IMR-90 (cell line): Measurements from ENCODE around the gene ARMH2. TPM values are rescaled to one million over a fixed set of nuclear protein-coding genes. Genes with fewer than 3 reads are reported as not detected.

Source experiments
- ATAC-seq: fragments of 200-7000 bp; cut with Tn5 transposase; 2 replicates; pipeline ENCODE4 v1.9.1; 2020; ENCODE audit warnings: low read depth, mild to moderate bottlenecking, moderate library complexity
- BruUV-seq: library from RNA; stranded (reverse); fragments of 400-500 nt; replicated peaks from 2 replicates; lab custom pipeline; 2021; lab: Mats Ljungman, UMichigan
- CTCF ChIA-PET: fragments of 300-600 bp; formaldehyde crosslinking; extraction: SDS; loops from one replicate; lab custom pipeline; 2021; ENCODE audit warnings: antibody characterized with exemption; lab: Yijun Ruan, JAX
- POLR2A ChIA-PET: fragments of 300-600 bp; sonication (Branson Sonifier 250); formaldehyde crosslinking; loops from one replicate; lab custom pipeline; 2022; ENCODE audit warnings: antibody characterized with exemption; ENCODE audit not compliant: unreplicated experiment; lab: Charles Lee
- DNase-seq: peaks from one replicate; pipeline ENCODE4 v3.0.0; 2013
- H2AFZ ChIP-seq: replicated peaks from 2 replicates; pipeline ENCODE3; 2013; ENCODE audit warnings: low read length, mild to moderate bottlenecking; ENCODE audit not compliant: poor library complexity
- H2AK5ac ChIP-seq: 2 replicates; pipeline ENCODE4 v1.6.1; 2013; ENCODE audit warnings: low read depth, low read length, inconsistent platforms
- H2AK9ac ChIP-seq: replicated peaks from 2 replicates; pipeline ENCODE3; 2013; ENCODE audit warnings: mild to moderate bottlenecking, low read depth, low read length, moderate library complexity; ENCODE audit not compliant: poor library complexity
- H2BK120ac ChIP-seq: 2 replicates; pipeline ENCODE4 v1.6.1; 2013; ENCODE audit warnings: low read depth, low read length, inconsistent platforms
- H2BK15ac ChIP-seq: 3 replicates; pipeline ENCODE4 v1.6.1; 2013; ENCODE audit warnings: low read depth, low read length, inconsistent platforms
- H2BK20ac ChIP-seq: 2 replicates; pipeline ENCODE4 v1.6.1; 2013; ENCODE audit warnings: low read depth, mild to moderate bottlenecking, inconsistent platforms, low read length, moderate library complexity
- H2BK5ac ChIP-seq: 2 replicates; pipeline ENCODE4 v1.6.1; 2013; ENCODE audit warnings: mild to moderate bottlenecking, low read depth, low read length, inconsistent platforms; ENCODE audit not compliant: poor library complexity, severe bottlenecking
- H3K14ac ChIP-seq: replicated peaks from 2 replicates; pipeline ENCODE4 v1.6.1; 2013; ENCODE audit warnings: low read depth, low read length, inconsistent platforms
- H3K18ac ChIP-seq: 2 replicates; pipeline ENCODE4 v1.6.1; 2013; ENCODE audit warnings: low read depth, low read length, control low read depth
- H3K23ac ChIP-seq: 2 replicates; pipeline ENCODE4 v1.6.1; 2013; ENCODE audit warnings: low read depth, low read length, inconsistent platforms
- H3K27ac ChIP-seq: 2 replicates; pipeline ENCODE4 v1.5.1; 2013; ENCODE audit warnings: mild to moderate bottlenecking, control low read depth, low read length; ENCODE audit not compliant: insufficient read depth
- H3K27me3 ChIP-seq: 2 replicates; pipeline ENCODE4 v1.6.1; 2013; ENCODE audit warnings: low read length; ENCODE audit not compliant: control insufficient read depth, insufficient read depth
- H3K36me3 ChIP-seq: 2 replicates; pipeline ENCODE4 v1.6.1; 2013; ENCODE audit warnings: low read length, mixed read lengths; ENCODE audit not compliant: control insufficient read depth, insufficient read depth
- H3K4ac ChIP-seq: 2 replicates; pipeline ENCODE4 v1.6.1; 2013; ENCODE audit warnings: low read depth, low read length, inconsistent platforms
- H3K4me1 ChIP-seq: 2 replicates; pipeline ENCODE4 v1.6.1; 2013; ENCODE audit warnings: low read length, mixed read lengths; ENCODE audit not compliant: control insufficient read depth, insufficient read depth
- H3K4me2 ChIP-seq: 2 replicates; pipeline ENCODE4 v1.6.1; 2013; ENCODE audit warnings: low read depth, mild to moderate bottlenecking, control low read depth, low read length, moderate library complexity
- H3K4me3 ChIP-seq: 2 replicates; pipeline ENCODE4 v1.5.1; 2013; ENCODE audit warnings: low read depth, mild to moderate bottlenecking, control low read depth, low read length, moderate library complexity; ENCODE audit not compliant: insufficient read depth
- H3K56ac ChIP-seq: 2 replicates; pipeline ENCODE4 v1.6.1; 2013; ENCODE audit warnings: low read length, inconsistent platforms; ENCODE audit not compliant: insufficient read depth; ENCODE audit errors: extremely low read depth
- H3K79me1 ChIP-seq, 2 experiments: 2 replicates each; pipeline ENCODE4 v1.6.1; 2013; ENCODE audit warnings: low read length in 2 of 2, inconsistent platforms in 1 of 2, low read depth in 1 of 2
- H3K9ac ChIP-seq: 2 replicates; pipeline ENCODE4 v1.6.1; 2013; ENCODE audit warnings: low read depth, low read length, control low read depth
- H3K9me1 ChIP-seq: 2 replicates; pipeline ENCODE4 v1.6.1; 2013; ENCODE audit warnings: low read length, inconsistent platforms; ENCODE audit not compliant: insufficient read depth
- H3K9me3 ChIP-seq: 2 replicates; pipeline ENCODE4 v1.6.1; 2013; ENCODE audit warnings: low read length; ENCODE audit not compliant: control insufficient read depth, insufficient read depth
- H4K20me1 ChIP-seq: 2 replicates; pipeline ENCODE4 v1.6.1; 2013; ENCODE audit warnings: low read length, inconsistent platforms; ENCODE audit not compliant: insufficient read depth
- H4K5ac ChIP-seq: 2 replicates; pipeline ENCODE4 v1.6.1; 2013; ENCODE audit warnings: mild to moderate bottlenecking, low read depth, low read length, control low read depth
- H4K8ac ChIP-seq, 2 experiments: 2 replicates each; pipeline ENCODE4 v1.6.1; 2013; ENCODE audit warnings: low read depth in 2 of 2, low read length in 2 of 2, control low read depth in 1 of 2, inconsistent platforms in 1 of 2
- H4K91ac ChIP-seq: 2 replicates; pipeline ENCODE4 v1.6.1; 2013; ENCODE audit warnings: low read depth, low read length, inconsistent platforms; ENCODE audit not compliant: insufficient read depth
- CEBPB ChIP-seq: IDR thresholded peaks from 2 replicates; pipeline ENCODE4 v1.6.1; 2012; ENCODE audit warnings: low read depth, low read length, improper control_type of control experiment
- FOS ChIP-seq: fragments of 150-350 bp; IDR thresholded peaks from 2 replicates; pipeline ENCODE4 v1.6.1; 2016; ENCODE audit warnings: low read depth, low read length
- MXI1 ChIP-seq: IDR thresholded peaks from 2 replicates; pipeline ENCODE4 v1.6.1; 2012; ENCODE audit warnings: low read depth, mild to moderate bottlenecking, low read length, moderate library complexity, borderline replicate concordance
- RAD21 ChIP-seq: IDR thresholded peaks from 2 replicates; pipeline ENCODE4 v1.6.1; 2012; ENCODE audit warnings: low read length, improper control_type of control experiment
- RCOR1 ChIP-seq: IDR thresholded peaks from 2 replicates; pipeline ENCODE4 v1.6.1; 2012; ENCODE audit warnings: mild to moderate bottlenecking, low read length, improper control_type of control experiment; ENCODE audit not compliant: insufficient replicate concordance
- SMC3 ChIP-seq: fragments of 150-350 bp; IDR thresholded peaks from 2 replicates; pipeline ENCODE4 v1.6.1; 2016; ENCODE audit warnings: low read depth, mild to moderate bottlenecking, antibody characterized with exemption, low read length, moderate library complexity
- WGBS, 2 experiments: methylation state at CpG; one replicate each; pipeline versions ENCODE4 v1.1.5 to v1.1.7; 2013; ENCODE audit warnings: missing lambda C conversion rate in 2 of 2; ENCODE audit not compliant: insufficient read length in 1 of 2; ENCODE audit errors: extremely low coverage in 2 of 2; 5-methylcytosine and 5-hydroxymethylcytosine counted together
- dilution Hi-C: fragments of 300-500 bp; cut with HindIII; formaldehyde crosslinking; loops from one replicate; pipeline ENCODE4 v1.14.3; 2018; ENCODE audit warnings: low sequenced_read_pairs; ENCODE audit not compliant: unreplicated experiment
- in situ Hi-C: fragments of 300-500 bp; cut with MboI; formaldehyde crosslinking; loops from 3 replicates; pipeline ENCODE4 v1.14.3; 2019; ENCODE audit warnings: low sequenced_read_pairs, inconsistent platforms, mixed read lengths
- intact Hi-C: fragments of 100-400 bp; cut with micrococcal nuclease; formaldehyde crosslinking; loops from 2 replicates; pipeline ENCODE4 v1.10.0; 2022
- polyA plus RNA-seq, 3 experiments: library from polyadenylated mRNA; depleted of rRNA; stranded (reverse); fragments of >200 nt; gene quantifications; 2 replicates each; pipeline ENCODE4 v1.2.3, GENCODE V29; 2012; ENCODE audit warnings: low replicate concordance in 1 of 3
- total RNA-seq: library from RNA; depleted of rRNA; stranded (reverse); fragments of >200 nt; gene quantifications from 2 replicates; pipeline ENCODE4 v1.2.3, GENCODE V29; 2012
- TF ChIP-seq, protein P1 (sequence below): fragments of 150-350 bp; IDR thresholded peaks from 2 replicates; pipeline ENCODE4 v1.6.1; 2017; ENCODE audit warnings: mild to moderate bottlenecking, antibody characterized with exemption, low read length, low read depth
- TF ChIP-seq, protein P2 (sequence below): conservative IDR thresholded peaks from 2 replicates; pipeline ENCODE4 v1.5.1; 2012; ENCODE audit warnings: mild to moderate bottlenecking, low read depth, low read length, improper control_type of control experiment

ARMH2 gene
- total and polyA plus RNA-seq, 2 of the 4 experiments (the other 2 are of a cell fraction), result not detected

- H2BK120ac ChIP-seq, result no peak overlapping the region
- H3K9me1 ChIP-seq, result no peaks in the 10 kb centered on the region
- H3K9ac ChIP-seq, result no peak overlapping the region
- H3K27me3 ChIP-seq, result no peaks in the 10 kb centered on the region
- DNase-seq, result peak; percentile 48
- peak overlapping the region; percentile 36; the same call in 1 of the 2 replicates for H3K4me2 ChIP-seq
- H3K23ac ChIP-seq, result no peak overlapping the region; the same call in 1 of the 2 replicates
- 0 out of 2 replicates have a peak overlapping the region, but pooled peaks have one; percentile 59 for H2BK20ac ChIP-seq
- no peaks in the 10 kb centered on the region for H4K20me1 ChIP-seq
- H2BK15ac ChIP-seq, result no peak overlapping the region
- WGBS, 2 experiments, result no CpG with 5 or more reads among the region's 8 CpGs
- H3K27ac ChIP-seq, result peak overlapping the region; percentile 16; the same call in 1 of the 2 replicates
- H2BK5ac ChIP-seq, result no peak overlapping the region
- H4K91ac ChIP-seq, result no peak overlapping the region
- TF ChIP-seq RCOR1, result no peak
- TF ChIP-seq SMC3, result no peak
- TF ChIP-seq, protein P1, sequence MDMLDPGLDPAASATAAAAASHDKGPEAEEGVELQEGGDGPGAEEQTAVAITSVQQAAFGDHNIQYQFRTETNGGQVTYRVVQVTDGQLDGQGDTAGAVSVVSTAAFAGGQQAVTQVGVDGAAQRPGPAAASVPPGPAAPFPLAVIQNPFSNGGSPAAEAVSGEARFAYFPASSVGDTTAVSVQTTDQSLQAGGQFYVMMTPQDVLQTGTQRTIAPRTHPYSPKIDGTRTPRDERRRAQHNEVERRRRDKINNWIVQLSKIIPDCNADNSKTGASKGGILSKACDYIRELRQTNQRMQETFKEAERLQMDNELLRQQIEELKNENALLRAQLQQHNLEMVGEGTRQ, result no peak
- no peak for TF ChIP-seq MXI1
- TF ChIP-seq CEBPB, result no peak
- TF ChIP-seq RAD21, result no peak
- TF ChIP-seq FOS, result no peak
- TF ChIP-seq, protein P2, sequence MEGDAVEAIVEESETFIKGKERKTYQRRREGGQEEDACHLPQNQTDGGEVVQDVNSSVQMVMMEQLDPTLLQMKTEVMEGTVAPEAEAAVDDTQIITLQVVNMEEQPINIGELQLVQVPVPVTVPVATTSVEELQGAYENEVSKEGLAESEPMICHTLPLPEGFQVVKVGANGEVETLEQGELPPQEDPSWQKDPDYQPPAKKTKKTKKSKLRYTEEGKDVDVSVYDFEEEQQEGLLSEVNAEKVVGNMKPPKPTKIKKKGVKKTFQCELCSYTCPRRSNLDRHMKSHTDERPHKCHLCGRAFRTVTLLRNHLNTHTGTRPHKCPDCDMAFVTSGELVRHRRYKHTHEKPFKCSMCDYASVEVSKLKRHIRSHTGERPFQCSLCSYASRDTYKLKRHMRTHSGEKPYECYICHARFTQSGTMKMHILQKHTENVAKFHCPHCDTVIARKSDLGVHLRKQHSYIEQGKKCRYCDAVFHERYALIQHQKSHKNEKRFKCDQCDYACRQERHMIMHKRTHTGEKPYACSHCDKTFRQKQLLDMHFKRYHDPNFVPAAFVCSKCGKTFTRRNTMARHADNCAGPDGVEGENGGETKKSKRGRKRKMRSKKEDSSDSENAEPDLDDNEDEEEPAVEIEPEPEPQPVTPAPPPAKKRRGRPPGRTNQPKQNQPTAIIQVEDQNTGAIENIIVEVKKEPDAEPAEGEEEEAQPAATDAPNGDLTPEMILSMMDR, result no peak
- H3K4me3 ChIP-seq, result no peak overlapping the region
- in situ Hi-C loops (no loop called here), dilution Hi-C loops (no loop called here), intact Hi-C loops (no loop called here)
- no peak overlapping the region for H3K56ac ChIP-seq
- CTCF ChIA-PET, result interaction anchor here (0.6 kb wide), 1 partner anchor 22 kb away, joined by 3 read pairs; no protein-coding TSS in a partner anchor
- H3K4ac ChIP-seq, result peak overlapping the region; percentile 14; the same call in 1 of the 2 replicates
- H4K5ac ChIP-seq, result no peak overlapping the region
- POLR2A ChIA-PET, result interaction anchor here (0.6 kb wide), 1 partner anchor 94 kb away, joined by 7 read pairs; no protein-coding TSS in a partner anchor
- H4K8ac ChIP-seq, result no peak overlapping the region
- H3K79me1 ChIP-seq, result no peaks in the 10 kb centered on the region
- H3K4me1 ChIP-seq, result peaks cover 11% of the 10 kb centered on the region
- H3K14ac ChIP-seq, result 0 out of 2 replicates have a peak overlapping the region, but pooled peaks have one; percentile 34
- no peaks in the 10 kb centered on the region for H3K9me3 ChIP-seq
- H3K18ac ChIP-seq, result peak overlapping the region; percentile 69
- no peak overlapping the region for H2AK5ac ChIP-seq
- H2AFZ ChIP-seq, result peak overlapping the region; percentile 67
- BruUV-seq, result no TSS peak
- H3K36me3 ChIP-seq, result peaks cover 5% of the 10 kb centered on the region; the same call in 1 of the 2 replicates
- no peak overlapping the region for H2AK9ac ChIP-seq
- peak; percentile 55 for ATAC-seq
Measured at GRCh38 chr6:24802271-24803059, 3.7 kb upstream of the ARMH2 start.
